ENCODE results near the gene RNU11.

DNA sequence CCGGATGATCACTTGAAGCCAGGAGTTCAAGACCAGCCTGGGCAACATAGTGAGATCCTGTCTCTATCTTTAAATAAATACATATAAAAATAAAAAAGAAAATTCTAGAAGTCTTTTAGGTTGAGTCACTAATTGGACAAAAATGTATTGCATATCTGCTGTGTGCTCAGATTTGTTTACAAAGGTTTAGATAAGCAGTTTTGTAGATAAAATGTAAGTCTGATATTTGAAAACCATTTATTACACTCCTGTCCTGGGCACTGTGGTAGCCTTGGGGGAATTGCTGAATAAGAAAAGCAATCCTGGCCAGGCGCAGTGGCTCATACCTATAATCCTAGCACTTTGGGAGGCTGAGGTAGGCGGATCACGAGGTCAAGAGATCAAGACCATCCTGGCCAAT lies 31.8 kb downstream of the RNU11 start:
- TF ChIP-seq, protein P1, sequence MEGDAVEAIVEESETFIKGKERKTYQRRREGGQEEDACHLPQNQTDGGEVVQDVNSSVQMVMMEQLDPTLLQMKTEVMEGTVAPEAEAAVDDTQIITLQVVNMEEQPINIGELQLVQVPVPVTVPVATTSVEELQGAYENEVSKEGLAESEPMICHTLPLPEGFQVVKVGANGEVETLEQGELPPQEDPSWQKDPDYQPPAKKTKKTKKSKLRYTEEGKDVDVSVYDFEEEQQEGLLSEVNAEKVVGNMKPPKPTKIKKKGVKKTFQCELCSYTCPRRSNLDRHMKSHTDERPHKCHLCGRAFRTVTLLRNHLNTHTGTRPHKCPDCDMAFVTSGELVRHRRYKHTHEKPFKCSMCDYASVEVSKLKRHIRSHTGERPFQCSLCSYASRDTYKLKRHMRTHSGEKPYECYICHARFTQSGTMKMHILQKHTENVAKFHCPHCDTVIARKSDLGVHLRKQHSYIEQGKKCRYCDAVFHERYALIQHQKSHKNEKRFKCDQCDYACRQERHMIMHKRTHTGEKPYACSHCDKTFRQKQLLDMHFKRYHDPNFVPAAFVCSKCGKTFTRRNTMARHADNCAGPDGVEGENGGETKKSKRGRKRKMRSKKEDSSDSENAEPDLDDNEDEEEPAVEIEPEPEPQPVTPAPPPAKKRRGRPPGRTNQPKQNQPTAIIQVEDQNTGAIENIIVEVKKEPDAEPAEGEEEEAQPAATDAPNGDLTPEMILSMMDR (IDR thresholded peaks at IDR 0.05; ENCODE audit: poor library complexity) = no peak
- TF ChIP-seq EZH2 (IDR thresholded peaks at IDR 0.05; ENCODE audit: borderline replicate concordance) = no peak
